SIG-M5 treated with dmso at 0.1 percent for 504 hours (cell line): ENCODE measurements around the gene CNOT4.

Experiments used
- DNase-seq: peaks from one replicate; lab custom pipeline; 2025; ENCODE audit not compliant: unreplicated experiment; lab: John Stamatoyannopoulos, UW

Gene CNOT4

GRCh38 chr7:135406918-135407317 lies 103.0 kb downstream of the CNOT4 start:
- no peak for DNase-seq

- no peak for DNase-seq
These were observed 103.9 kb downstream of the CNOT4 start for GRCh38 chr7:135405969-135406368.

GRCh38 chr7:135403302-135403701 lies 106.6 kb downstream of the CNOT4 start:
- DNase-seq = no peak

GRCh38 chr7:135397689-135398088 lies 112.2 kb downstream of the CNOT4 start:
- DNase-seq = no peak

GRCh38 chr7:135392701-135393100 lies 117.2 kb downstream of the CNOT4 start:
- no peak for DNase-seq

- no peak for DNase-seq
These were observed 118.4 kb downstream of the CNOT4 start for GRCh38 chr7:135391514-135391913.

- no peak for DNase-seq
These were observed 119.1 kb downstream of the CNOT4 start for GRCh38 chr7:135390829-135391228.

- DNase-seq = no peak
These were observed 119.9 kb downstream of the CNOT4 start for GRCh38 chr7:135389971-135390370.

- no peak for DNase-seq
These were observed 121.3 kb downstream of the CNOT4 start for GRCh38 chr7:135388616-135389015.

GRCh38 chr7:135386776-135387175 lies 123.1 kb downstream of the CNOT4 start:
- DNase-seq = no peak

GRCh38 chr7:135386181-135386580 lies 123.7 kb downstream of the CNOT4 start:
- no peak for DNase-seq

GRCh38 chr7:135385209-135385608 lies 124.7 kb downstream of the CNOT4 start:
- DNase-seq = no peak

- no peak for DNase-seq
These were observed 126.3 kb downstream of the CNOT4 start for GRCh38 chr7:135383525-135384175.

GRCh38 chr7:135382173-135382572 lies 127.7 kb downstream of the CNOT4 start:
- DNase-seq = no peak

- DNase-seq = no peak
These were observed 128.5 kb downstream of the CNOT4 start for GRCh38 chr7:135381369-135381768.

- DNase-seq = no peak
These were observed 129.6 kb downstream of the CNOT4 start for GRCh38 chr7:135380351-135380750.

- DNase-seq = no peak
These were observed 132.7 kb downstream of the CNOT4 start for GRCh38 chr7:135377171-135377570.

- no peak for DNase-seq
These were observed 133.8 kb downstream of the CNOT4 start for GRCh38 chr7:135375908-135376699.

- DNase-seq = no peak
These were observed 135.2 kb downstream of the CNOT4 start for GRCh38 chr7:135374736-135375135.

- no peak for DNase-seq
These were observed 137.7 kb downstream of the CNOT4 start for GRCh38 chr7:135372222-135372621.

- DNase-seq = no peak
These were observed 139.2 kb downstream of the CNOT4 start for GRCh38 chr7:135370656-135371055.

- no peak for DNase-seq
These were observed 140.5 kb downstream of the CNOT4 start for GRCh38 chr7:135369405-135369804.
